Stimulated activated CD8-positive, alpha-beta memory T cell treated with anti-CD3 and anti-CD28 coated beads, Interleukin-7, amount 100 ng/mL, for 1 hour (primary cell): ENCODE measurements around the gene PMM2.
A peak's percentile ranks its signal among the peaks of the same experiment; 100 is the strongest.
"Not testable (repeated sequence)": the region's sequence is repeated elsewhere in the genome, so short reads cannot be mapped to it uniquely, and the experiment has no call there.

Experiments
- DNase-seq, 2 donors: peaks; one replicate each; pipeline ENCODE4 v3.0.0-alpha.2; 2020; ENCODE audit warnings: low read depth in 2 of 2

PMM2 gene

GRCh38 chr16:8797364-8798173 is at the start of gene PMM2, which contains the start of gene TMEM186:
Gene PMM2, plus strand, starts transcription at chr16:8797839. Its CDS starts 44 bp downstream, at chr16:8797883.
Gene TMEM186, minus strand, starts transcription at chr16:8797639. Its CDS starts 25 bp downstream, at chr16:8797614.
- DNase-seq = peak; percentile 89 to 91

- DNase-seq = not testable (repeated sequence)
Measured at GRCh38 chr16:8748944-8749343, 48.7 kb upstream of the PMM2 start.

GRCh38 chr16:8751481-8752311 is 45.9 kb upstream of the PMM2 start:
- no peak for DNase-seq

- DNase-seq = no peak
Measured at GRCh38 chr16:8752706-8753105, 44.9 kb upstream of the PMM2 start.

- no peak for DNase-seq
Measured at GRCh38 chr16:8753416-8754054, 44.1 kb upstream of the PMM2 start.

GRCh38 chr16:8756755-8757154 is 40.9 kb upstream of the PMM2 start:
- DNase-seq = no peak

GRCh38 chr16:8758022-8758421 is 39.6 kb upstream of the PMM2 start:
- no peak for DNase-seq

GRCh38 chr16:8760021-8760420 is 37.6 kb upstream of the PMM2 start:
- DNase-seq = no peak

- DNase-seq = no peak
Measured at GRCh38 chr16:8761078-8761477, 36.6 kb upstream of the PMM2 start.

- no peak for DNase-seq
Measured at GRCh38 chr16:8762254-8762653, 35.4 kb upstream of the PMM2 start.

GRCh38 chr16:8763083-8763482 is 34.6 kb upstream of the PMM2 start:
- DNase-seq = no peak

- no peak for DNase-seq
Measured at GRCh38 chr16:8763899-8764298, 33.7 kb upstream of the PMM2 start.

GRCh38 chr16:8764525-8765250 is 33.0 kb upstream of the PMM2 start:
- DNase-seq = no peak

- no peak for DNase-seq
Measured at GRCh38 chr16:8767176-8767575, 30.5 kb upstream of the PMM2 start.

- no peak for DNase-seq
Measured at GRCh38 chr16:8768283-8768682, 29.4 kb upstream of the PMM2 start.

- no peak for DNase-seq
Measured at GRCh38 chr16:8768692-8769091, 28.9 kb upstream of the PMM2 start.

GRCh38 chr16:8773537-8773936 is 24.1 kb upstream of the PMM2 start:
- no peak for DNase-seq

GRCh38 chr16:8774208-8774607 is 23.4 kb upstream of the PMM2 start:
- no peak for DNase-seq

- no peak for DNase-seq
Measured at GRCh38 chr16:8775359-8775758, 22.3 kb upstream of the PMM2 start.

GRCh38 chr16:8776129-8776584 is 21.5 kb upstream of the PMM2 start:
- DNase-seq = no peak

GRCh38 chr16:8777217-8777616 is 20.4 kb upstream of the PMM2 start:
- no peak for DNase-seq

- DNase-seq = no peak
Measured at GRCh38 chr16:8781797-8782196, 15.8 kb upstream of the PMM2 start.
